H1 (cell line): ENCODE results near the gene RUFY3. TPM values are rescaled to one million over a fixed set of nuclear protein-coding genes. Genes with fewer than 3 reads are reported as not detected.
"Not testable (repeated sequence)": the region's sequence is repeated elsewhere in the genome, so short reads cannot be mapped to it uniquely, and the experiment has no call there.

Experiments used
- CTCF ChIA-PET: fragments of 300-600 bp; sonication (Branson Sonifier 250); formaldehyde crosslinking; loops from one replicate; lab custom pipeline; 2021; ENCODE audit not compliant: partially characterized antibody; lab: Charles Lee
- POLR2A ChIA-PET: fragments of 300-600 bp; sonication (Branson Sonifier 250); formaldehyde crosslinking; loops from one replicate; lab custom pipeline; 2021; ENCODE audit warnings: inconsistent platforms; ENCODE audit not compliant: partially characterized antibody; lab: Charles Lee
- DNase-seq, 2 experiments: peaks; one replicate each; pipeline versions ENCODE4 v3.0.0 to v3.0.0-alpha.2; 2010 to 2022; ENCODE audit warnings: low spot score in 2 of 2, low read depth in 1 of 2, mixed read lengths in 1 of 2
- FAIRE-seq: peaks from 2 replicates; lab custom pipeline; 2011; peaks lifted over from hg19 to GRCh38; lab: Jason Lieb, UNC
- H2AFZ ChIP-seq: 2 replicates; pipeline ENCODE4 v1.8.1; 2012; ENCODE audit warnings: low read length, inconsistent platforms
- H2AK5ac ChIP-seq: 2 replicates; pipeline ENCODE4 v1.6.1; 2013; ENCODE audit warnings: low read depth, low read length
- H2BK120ac ChIP-seq: replicated peaks from 2 replicates; pipeline ENCODE3; 2013; ENCODE audit warnings: low read depth, low read length, inconsistent platforms
- H2BK12ac ChIP-seq: 2 replicates; pipeline ENCODE4 v1.6.1; 2013; ENCODE audit warnings: low read depth, low read length
- H2BK15ac ChIP-seq: 2 replicates; pipeline ENCODE4 v1.6.1; 2013; ENCODE audit warnings: low read length
- H2BK20ac ChIP-seq: 2 replicates; pipeline ENCODE4 v1.6.1; 2013; ENCODE audit warnings: low read length
- H2BK5ac ChIP-seq: 2 replicates; pipeline ENCODE4 v1.6.1; 2013; ENCODE audit warnings: low read depth, low read length
- H3K14ac ChIP-seq: 2 replicates; pipeline ENCODE4 v1.6.1; 2013; ENCODE audit warnings: inconsistent platforms; ENCODE audit not compliant: insufficient read length
- H3K18ac ChIP-seq: 2 replicates; pipeline ENCODE4 v1.6.1; 2013; ENCODE audit warnings: low read length; ENCODE audit errors: extremely low read depth
- H3K23ac ChIP-seq: 2 replicates; pipeline ENCODE4 v1.6.1; 2013; ENCODE audit warnings: inconsistent platforms; ENCODE audit not compliant: insufficient read length
- H3K23me2 ChIP-seq: 2 replicates; pipeline ENCODE4 v1.6.1; 2013; ENCODE audit warnings: low read depth, low read length
- H3K27ac ChIP-seq: 2 replicates; pipeline ENCODE4 v1.6.1; 2011; ENCODE audit warnings: low read depth, low read length, inconsistent platforms
- H3K27me3 ChIP-seq, 4 experiments: replicated peaks in 1 of 4; 1 replicate in 1 of 4; 2 replicates in 3 of 4; pipeline versions ENCODE4 v1.6.1 to v1.8.1; 2011 to 2013; ENCODE audit warnings: low read length in 3 of 4, mild to moderate bottlenecking in 3 of 4, inconsistent platforms in 2 of 4, mixed read lengths in 2 of 4, moderate library complexity in 1 of 4; ENCODE audit not compliant: control insufficient read depth in 3 of 4, insufficient read depth in 3 of 4; ENCODE audit errors: extremely low read depth in 1 of 4
- H3K36me3 ChIP-seq, 4 experiments: 2 replicates each; pipeline versions ENCODE4 v1.6.1 to v1.8.1; 2011 to 2013; ENCODE audit warnings: mild to moderate bottlenecking in 4 of 4, low read length in 3 of 4, moderate library complexity in 2 of 4, control low read depth in 1 of 4, inconsistent platforms in 1 of 4; ENCODE audit not compliant: insufficient read depth in 4 of 4, control insufficient read depth in 2 of 4
- H3K4ac ChIP-seq: replicated peaks from 2 replicates; pipeline ENCODE3; 2013; ENCODE audit warnings: low read length, low read depth, mixed read lengths, inconsistent platforms; ENCODE audit not compliant: insufficient read length
- H3K4me1 ChIP-seq, 4 experiments: replicated peaks in 1 of 4; 1 replicate in 1 of 4; 2 replicates in 3 of 4; pipeline versions ENCODE4 v1.6.1 to v1.8.1; 2011 to 2013; ENCODE audit warnings: low read length in 3 of 4, inconsistent platforms in 2 of 4, mixed read lengths in 1 of 4; ENCODE audit not compliant: insufficient read depth in 4 of 4, control insufficient read depth in 3 of 4
- H3K4me2 ChIP-seq, 2 experiments: 2 replicates each; pipeline versions ENCODE4 v1.6.1 to v1.8.1; 2011 to 2013; ENCODE audit warnings: low read depth in 2 of 2, low read length in 2 of 2, control low read depth in 1 of 2, inconsistent platforms in 1 of 2, mild to moderate bottlenecking in 1 of 2; ENCODE audit not compliant: insufficient read depth in 1 of 2
- H3K4me3 ChIP-seq, 4 experiments: fragments of 200-600, 300-600 bp in 1 of 4; sonication (generic), shearing (Covaris generic), sonication (Bioruptor Twin) in 1 of 4; 2 replicates each; pipeline versions ENCODE4 v1.5.1 to v1.8.1; 2011 to 2016; ENCODE audit warnings: low read length in 4 of 4, low read depth in 3 of 4, control low read depth in 2 of 4, inconsistent platforms in 2 of 4, mild to moderate bottlenecking in 2 of 4, mixed read lengths in 1 of 4, moderate library complexity in 1 of 4; ENCODE audit not compliant: insufficient read depth in 2 of 4; ENCODE audit errors: extremely low read depth in 1 of 4
- H3K56ac ChIP-seq: replicated peaks from 2 replicates; pipeline ENCODE3; 2013; ENCODE audit warnings: low read depth, mild to moderate bottlenecking, mixed read lengths, low read length, inconsistent platforms; ENCODE audit not compliant: insufficient read length
- H3K79me1 ChIP-seq: 2 replicates; pipeline ENCODE4 v1.6.1; 2013; ENCODE audit warnings: low read depth, low read length, control low read depth
- H3K79me2 ChIP-seq, 2 experiments: 2 replicates each; pipeline versions ENCODE4 v1.6.1 to v1.8.1; 2012 to 2013; ENCODE audit warnings: low read length in 2 of 2, mild to moderate bottlenecking in 2 of 2, inconsistent platforms in 1 of 2; ENCODE audit not compliant: insufficient read depth in 2 of 2, control insufficient read depth in 1 of 2
- H3K9ac ChIP-seq, 4 experiments: replicated peaks in 1 of 4; 1 replicate in 1 of 4; 2 replicates in 3 of 4; pipeline versions ENCODE4 v1.6.1 to v1.8.1; 2011 to 2013; ENCODE audit warnings: low read depth in 3 of 4, low read length in 3 of 4, control low read depth in 2 of 4, mild to moderate bottlenecking in 2 of 4, moderate library complexity in 2 of 4, inconsistent platforms in 1 of 4; ENCODE audit errors: extremely low read depth in 1 of 4
- H3K9me3 ChIP-seq, 2 experiments: 2 replicates each; pipeline versions ENCODE4 v1.6.1 to v1.8.1; 2012 to 2013; ENCODE audit warnings: mild to moderate bottlenecking in 2 of 2, moderate library complexity in 2 of 2, control low read depth in 1 of 2, inconsistent platforms in 1 of 2, low read depth in 1 of 2, low read length in 1 of 2, mixed read lengths in 1 of 2; ENCODE audit not compliant: insufficient read depth in 2 of 2
- H4K20me1 ChIP-seq, 2 experiments: replicated peaks in 1 of 2; 2 replicates each; pipeline versions ENCODE3 to v1.8.1; 2011 to 2013; ENCODE audit warnings: inconsistent platforms in 2 of 2, low read length in 2 of 2, mild to moderate bottlenecking in 1 of 2; ENCODE audit not compliant: insufficient read depth in 2 of 2, control insufficient read depth in 1 of 2
- H4K5ac ChIP-seq: 2 replicates; pipeline ENCODE4 v1.6.1; 2013; ENCODE audit warnings: low read length, low read depth, mixed read lengths, inconsistent platforms; ENCODE audit not compliant: insufficient read length
- H4K8ac ChIP-seq: 2 replicates; pipeline ENCODE4 v1.8.0; 2013; ENCODE audit warnings: mild to moderate bottlenecking, moderate library complexity, low read length, inconsistent platforms; ENCODE audit not compliant: insufficient read depth; ENCODE audit errors: extremely low read depth
- H4K91ac ChIP-seq: replicated peaks from 2 replicates; pipeline ENCODE3; 2013; ENCODE audit warnings: low read length, mixed read lengths, inconsistent platforms; ENCODE audit not compliant: insufficient read length
- whole genome bisulfite sequencing, 2 experiments: shearing (Covaris generic) in 1 of 2; methylation state at CpG; one replicate each; pipeline versions ENCODE4 v1.1.6 to v1.1.7; 2013 to 2015; ENCODE audit warnings: low lambda C conversion rate in 2 of 2, mixed read lengths in 2 of 2, inconsistent platforms in 1 of 2, low coverage in 1 of 2, missing lambda C conversion rate in 1 of 2; ENCODE audit not compliant: insufficient replicate concordance in 2 of 2, insufficient coverage in 1 of 2, insufficient read length in 1 of 2; ENCODE audit errors: extremely low coverage in 1 of 2, missing lambda C conversion rate in 1 of 2; 5-methylcytosine and 5-hydroxymethylcytosine counted together
- polyA plus RNA-seq, 7 experiments: library from polyadenylated mRNA; depleted of rRNA in 3 of 7; stranded (reverse) in 5 of 7; unstranded in 2 of 7; fragments of >200 nt in 5 of 7; fragments of 200-250 nt in 2 of 7; gene quantifications; 1 replicate in 5 of 7; 2 replicates in 1 of 7; 4 replicates in 1 of 7; pipeline versions ENCODE4 v1.2.1 to v1.2.3, GENCODE V29; 2011 to 2013; ENCODE audit warnings: missing spikeins in 2 of 7, mixed read lengths in 2 of 7
- total RNA-seq: library from RNA; stranded (reverse); fragmentation: NEBNext Ultra II Directional; extraction: Animal tissue kit (Norgen Biotek cat#: 25700); gene quantifications from 2 replicates; pipeline ENCODE4 v1.2.1, GENCODE V29; 2021

RUFY3 gene
- total and polyA plus RNA-seq, 2 of the 8 experiments (the other 6 are each of a cell fraction or from before 2014, with no cell fraction given), result 7.8 to 33.1 TPM

- 95% methylated on average over 11 of the region's 11 CpGs; no CpG with 5 or more reads in 1 of the 2 experiments for WGBS, 2 experiments
- not testable (repeated sequence) for H2BK20ac ChIP-seq, H3K27ac ChIP-seq, H2BK15ac ChIP-seq, H3K23ac ChIP-seq, H2BK12ac ChIP-seq, H4K20me1 ChIP-seq, H3K9me3 ChIP-seq, H4K8ac ChIP-seq, H4K5ac ChIP-seq, H3K79me2 ChIP-seq, H3K18ac ChIP-seq, DNase-seq, H2BK5ac ChIP-seq, H3K14ac ChIP-seq, H3K56ac ChIP-seq, H3K4me1 ChIP-seq, H4K91ac ChIP-seq, H3K79me1 ChIP-seq, H3K4me3 ChIP-seq, H3K9ac ChIP-seq, H3K36me3 ChIP-seq, H2BK120ac ChIP-seq, H3K4ac ChIP-seq, H2AK5ac ChIP-seq, FAIRE-seq, H3K27me3 ChIP-seq, H2AFZ ChIP-seq, H3K4me2 ChIP-seq, H3K23me2 ChIP-seq
- POLR2A ChIA-PET, result interaction anchor here (1.6 kb wide), 1 partner anchor 8 kb away, joined by 5 read pairs; no protein-coding TSS in a partner anchor
- CTCF ChIA-PET, result interaction anchor here (0.5 to 1.7 kb wide), 5 partner anchors 9 to 442 kb away, joined by 3 to 6 read pairs (median 4); no protein-coding TSS in a partner anchor
These were observed 4.8 kb downstream of the RUFY3 start for GRCh38 chr4:70726515-70726914.
